GM15510 (cell line): ENCODE results near the gene HLA-C.

Experiments used
- POLR2A ChIP-seq: IDR thresholded peaks from 3 replicates; pipeline ENCODE4 v1.6.1; 2011; ENCODE audit warnings: borderline replicate concordance; ENCODE audit not compliant: insufficient read length; ENCODE audit errors: extremely low read depth

The HLA-C gene

GRCh38 chr6:31271641-31272357 is at the start of gene HLA-C:
HLA-C (minus strand) TSS chr6:31272092; CDS start chr6:31272071, 21 bp downstream.
- peak; percentile 92 for TF ChIP-seq POLR2A

GRCh38 chr6:31321005-31321707 is 49.3 kb upstream of the HLA-C start:
- no peak for TF ChIP-seq POLR2A

GRCh38 chr6:31317036-31317435 is 45.1 kb upstream of the HLA-C start:
- no peak for TF ChIP-seq POLR2A

- TF ChIP-seq POLR2A: no peak
Observed at GRCh38 chr6:31309641-31310040, 37.7 kb upstream of the HLA-C start.

GRCh38 chr6:31308845-31309175 is 36.9 kb upstream of the HLA-C start:
- TF ChIP-seq POLR2A: no peak

- TF ChIP-seq POLR2A: no peak
Observed at GRCh38 chr6:31308050-31308844, 36.4 kb upstream of the HLA-C start.

GRCh38 chr6:31307669-31308049 is 35.8 kb upstream of the HLA-C start:
- TF ChIP-seq POLR2A: no peak

- no peak for TF ChIP-seq POLR2A
Observed at GRCh38 chr6:31305703-31306219, 33.9 kb upstream of the HLA-C start.

- no peak for TF ChIP-seq POLR2A
Observed at GRCh38 chr6:31304683-31305082, 32.8 kb upstream of the HLA-C start.

GRCh38 chr6:31300797-31301196 is 28.9 kb upstream of the HLA-C start:
- TF ChIP-seq POLR2A: no peak

GRCh38 chr6:31299947-31300346 is 28.1 kb upstream of the HLA-C start:
- no peak for TF ChIP-seq POLR2A

GRCh38 chr6:31299511-31299910 is 27.6 kb upstream of the HLA-C start:
- no peak for TF ChIP-seq POLR2A

GRCh38 chr6:31294056-31294455 is 22.2 kb upstream of the HLA-C start:
- no peak for TF ChIP-seq POLR2A

GRCh38 chr6:31293343-31293742 is 21.5 kb upstream of the HLA-C start:
- no peak for TF ChIP-seq POLR2A

- no peak for TF ChIP-seq POLR2A
Observed at GRCh38 chr6:31289788-31290187, 17.9 kb upstream of the HLA-C start.
